ENCODE data around the gene TRIM65. TPM values are rescaled to one million over a fixed set of nuclear protein-coding genes. Genes with fewer than 3 reads are reported as not detected.
A peak's percentile ranks its signal among the peaks of the same experiment; 100 is the strongest.

Gene TRIM65
- total and polyA plus RNA-seq, 2 of the 13 experiments (the other 11 are each of a cell fraction or from before 2014, with no cell fraction given), result 10.3 to 22.4 TPM

GRCh38 chr17:75845058-75845711 lies 51.6 kb downstream of the TRIM65 start (continued):
- TF ChIP-seq ZBTB2 (CRISPR knock-in tag; IDR thresholded peaks at IDR 0.05; ENCODE audit: low read depth), result no peak; the same call in 1 of the 2 replicates
- no peak; the same call in 1 of the 2 replicates for TF ChIP-seq ZNF747 (CRISPR knock-in tag; IDR thresholded peaks at IDR 0.05; ENCODE audit: borderline replicate concordance)
- TF ChIP-seq GABPA (IDR thresholded peaks at IDR 0.05; ENCODE audit: low read depth, low read length), result no peak
- TF ChIP-seq GABPA (CRISPR knock-in tag; IDR thresholded peaks at IDR 0.05; ENCODE audit: low read depth), result no peak
- TF ChIP-seq CSRNP1 (CRISPR knock-in tag; IDR thresholded peaks at IDR 0.05), result no peak
- TF ChIP-seq ZNF44 (CRISPR knock-in tag; IDR thresholded peaks at IDR 0.05), result no peak
- TF ChIP-seq TEAD3 (CRISPR knock-in tag; optimal IDR thresholded peaks at IDR 0.05; ENCODE audit: borderline replicate concordance), result peak; percentile 23
- TF ChIP-seq E2F1 (CRISPR knock-in tag; IDR thresholded peaks at IDR 0.05), result no peak
- no peak; the same call in 1 of the 2 replicates for TF ChIP-seq TOPORS (CRISPR knock-in tag; IDR thresholded peaks at IDR 0.05)
- TF ChIP-seq HDAC6 (IDR thresholded peaks at IDR 0.05; ENCODE audit: low read depth, low read length), result no peak
- peak; percentile 28; the same call in 1 of the 2 replicates for TF ChIP-seq ZNF777 (CRISPR knock-in tag; IDR thresholded peaks at IDR 0.05)
- no peak for TF ChIP-seq KDM6A (CRISPR knock-in tag; IDR thresholded peaks at IDR 0.05; ENCODE audit: low read depth)
- no peak for TF ChIP-seq ETV5 (CRISPR knock-in tag; IDR thresholded peaks at IDR 0.05; ENCODE audit: borderline replicate concordance)
- TF ChIP-seq ZNF143 (CRISPR knock-in tag; IDR thresholded peaks at IDR 0.05), result peak; percentile 49; the same call in 1 of the 2 replicates
- TF ChIP-seq IRF2 (CRISPR knock-in tag; IDR thresholded peaks at IDR 0.05), result peak; percentile 70
- TF ChIP-seq NFRKB (IDR thresholded peaks at IDR 0.05), result no peak
- no peak for TF ChIP-seq THAP9 (CRISPR knock-in tag; IDR thresholded peaks at IDR 0.05; ENCODE audit: borderline replicate concordance)
- 0 out of 2 replicates have a peak, but pooled peaks have one; percentile 22 for TF ChIP-seq PAXIP1 (CRISPR knock-in tag; conservative IDR thresholded peaks at IDR 0.05)
- no peak for TF ChIP-seq TARDBP (CRISPR knock-in tag; IDR thresholded peaks at IDR 0.05)
- TF ChIP-seq TEAD2 (CRISPR knock-in tag; IDR thresholded peaks at IDR 0.05), result no peak

Data from HepG2 (cell line).